Activated CD8-positive, alpha-beta T cell treated with anti-CD3 and anti-CD28 coated beads for 36 hours (primary cell): Measurements from ENCODE around the gene RNF14. TPM values are rescaled to one million over a fixed set of nuclear protein-coding genes. Genes with fewer than 3 reads are reported as not detected.

Experiments
- ATAC-seq: fragments of 200-7000 bp; cut with Tn5 transposase; one replicate; pipeline ENCODE4 v1.10.0; 2021; ENCODE audit warnings: mild to moderate bottlenecking, moderate library complexity
- CTCF ChIA-PET: fragments of 350-600 bp; sonication (Branson Sonifier 250); formaldehyde crosslinking; loops from one replicate; lab custom pipeline; 2021; ENCODE audit warnings: antibody characterized with exemption; lab: Charles Lee
- POLR2A ChIA-PET: fragments of 350-600 bp; sonication (Branson Sonifier 250); formaldehyde crosslinking; loops from one replicate; lab custom pipeline; 2021; ENCODE audit warnings: antibody characterized with exemption; lab: Charles Lee
- DNase-seq: peaks from one replicate; pipeline ENCODE4 v3.0.0-alpha.2; 2020
- H3K27ac Mint-ChIP-seq: one replicate; pipeline ENCODE4 v1.8.0; 2021; ENCODE audit warnings: mild to moderate bottlenecking, mixed read lengths
- H3K27me3 Mint-ChIP-seq: one replicate; pipeline ENCODE4 v1.8.0; 2021; ENCODE audit warnings: mixed read lengths
- H3K36me3 Mint-ChIP-seq: one replicate; pipeline ENCODE4 v1.8.0; 2021; ENCODE audit warnings: low read depth, mixed read lengths
- H3K4me1 Mint-ChIP-seq: one replicate; pipeline ENCODE4 v1.8.0; 2021; ENCODE audit warnings: low read depth, mixed read lengths
- H3K4me3 Mint-ChIP-seq: one replicate; pipeline ENCODE4 v1.8.0; 2021; ENCODE audit warnings: mild to moderate bottlenecking, moderate library complexity, mixed read lengths
- H3K9me3 Mint-ChIP-seq: one replicate; pipeline ENCODE4 v1.8.0; 2021; ENCODE audit warnings: mixed read lengths
- CTCF ChIP-seq: fragments of 200-600 bp; IDR thresholded peaks from one replicate; pipeline ENCODE4 v1.8.0; 2022; ENCODE audit warnings: antibody characterized with exemption, mild to moderate bottlenecking
- intact Hi-C: fragments of 100-400 bp; cut with micrococcal nuclease; formaldehyde crosslinking; loops from one replicate; pipeline ENCODE4 v1.10.0; 2022
- total RNA-seq, 2 experiments: library from RNA; stranded (reverse); gene quantifications; one replicate each; pipeline ENCODE4 v1.2.3, GENCODE V29; 2021

The RNF14 gene
- total RNA-seq, 2 experiments from 2014 or later, result 34.1 to 35.0 TPM

GRCh38 chr5:141976176-141976575 lies 7.3 kb downstream of the RNF14 start:
- DNase-seq (no peak), ATAC-seq (no peak)
- Mint-ChIP-seq H3K27me3 (no peaks in the 10 kb centered on the region), H3K9me3 (no peaks in the 10 kb centered on the region), H3K4me3 (no peak overlapping the region), H3K36me3 (peaks cover 53% of the 10 kb centered on the region), H3K4me1 (peaks cover 29% of the 10 kb centered on the region), H3K27ac (no peak overlapping the region)
- intact Hi-C loops, result no loop called here
- ChIA-PET CTCF (interaction anchor here (0.9 to 6.7 kb wide), 9 partner anchors 8 to 170 kb away, joined by 3 to 63 read pairs (median 3); no protein-coding TSS in a partner anchor), POLR2A (interaction anchor here (0.9 to 1.2 kb wide), 2 partner anchors 18 to 40 kb away, joined by 3 read pairs; partner anchors contain the start of gene PCDH12)
- TF ChIP-seq CTCF, result no peak

- Mint-ChIP-seq H3K27ac (no peak overlapping the region), H3K27me3 (no peaks in the 10 kb centered on the region)
- intact Hi-C loops, result no loop called here
Observed at GRCh38 chr5:141978389-141978788, 9.5 kb downstream of the RNF14 start.

GRCh38 chr5:141982626-141983025 lies 13.7 kb downstream of the RNF14 start:
- ChIA-PET CTCF (no interaction called here), POLR2A (no interaction called here)
- no peak for TF ChIP-seq CTCF
- intact Hi-C loops, result no loop called here
- no peak overlapping the region for H3K4me3 Mint-ChIP-seq
- no peaks in the 10 kb centered on the region for H3K27me3 Mint-ChIP-seq
- peaks cover 55% of the 10 kb centered on the region for H3K36me3 Mint-ChIP-seq
- H3K27ac Mint-ChIP-seq, result no peak overlapping the region
- H3K4me1 Mint-ChIP-seq, result no peaks in the 10 kb centered on the region
- ATAC-seq (no peak), DNase-seq (no peak)
- H3K9me3 Mint-ChIP-seq, result no peaks in the 10 kb centered on the region

More at GRCh38 chr5:141978389-141978788, 9.5 kb downstream of the RNF14 start:
- H3K36me3 Mint-ChIP-seq, result peaks cover 60% of the 10 kb centered on the region
- DNase-seq (no peak), ATAC-seq (no peak)
- H3K4me1 Mint-ChIP-seq, result peaks cover 20% of the 10 kb centered on the region
- H3K4me3 Mint-ChIP-seq, result no peak overlapping the region
- ChIA-PET CTCF (interaction anchor here (1.1 to 6.7 kb wide), 8 partner anchors 9 to 286 kb away, joined by 3 to 63 read pairs (median 10); partner anchors contain the start of genes GNPDA1 and RNF14), POLR2A (no interaction called here)
- TF ChIP-seq CTCF, result no peak
- H3K9me3 Mint-ChIP-seq, result no peaks in the 10 kb centered on the region

GRCh38 chr5:141986072-141986471 lies 17.2 kb downstream of the RNF14 start:
- POLR2A ChIA-PET, result interaction anchor here (1.0 kb wide), 1 partner anchor 10 kb away, joined by 4 read pairs; no protein-coding TSS in a partner anchor
- intact Hi-C loops, result no loop called here
- H3K27ac Mint-ChIP-seq, result no peak overlapping the region
- no peaks in the 10 kb centered on the region for H3K4me1 Mint-ChIP-seq
- CTCF ChIA-PET, result interaction anchor here (0.8 to 37.7 kb wide), 9 partner anchors 9 to 294 kb away, joined by 3 to 592 read pairs (median 4); partner anchors contain the start of genes GNPDA1 and RNF14
- H3K27me3 Mint-ChIP-seq, result no peaks in the 10 kb centered on the region
- no peaks in the 10 kb centered on the region for H3K9me3 Mint-ChIP-seq
- no peak for ATAC-seq
- peaks cover 38% of the 10 kb centered on the region for H3K36me3 Mint-ChIP-seq
- DNase-seq, result no peak
- H3K4me3 Mint-ChIP-seq, result no peak overlapping the region
- TF ChIP-seq CTCF, result no peak

GRCh38 chr5:141989720-141990119 lies 20.8 kb downstream of the RNF14 start:
- H3K36me3 Mint-ChIP-seq, result peaks cover 41% of the 10 kb centered on the region
- POLR2A ChIA-PET, result no interaction called here
- ATAC-seq, result no peak
- no peak for DNase-seq
- H3K27me3 Mint-ChIP-seq, result no peaks in the 10 kb centered on the region
- H3K27ac Mint-ChIP-seq, result no peak overlapping the region
- CTCF ChIA-PET, result interaction anchor here (0.9 to 37.7 kb wide), 13 partner anchors 12 to 297 kb away, joined by 3 to 592 read pairs (median 11); partner anchors contain the start of genes GNPDA1, NDFIP1 and RNF14
- TF ChIP-seq CTCF, result no peak
- H3K9me3 Mint-ChIP-seq, result no peaks in the 10 kb centered on the region
- peaks cover 10% of the 10 kb centered on the region for H3K4me1 Mint-ChIP-seq
- no peak overlapping the region for H3K4me3 Mint-ChIP-seq
- intact Hi-C loops, result no loop called here
